ENCODE results near the gene KRTAP10-9.
"Not testable (repeated sequence)": the region's sequence is repeated elsewhere in the genome, so short reads cannot be mapped to it uniquely, and the experiment has no call there.

Gene KRTAP10-9

DNA sequence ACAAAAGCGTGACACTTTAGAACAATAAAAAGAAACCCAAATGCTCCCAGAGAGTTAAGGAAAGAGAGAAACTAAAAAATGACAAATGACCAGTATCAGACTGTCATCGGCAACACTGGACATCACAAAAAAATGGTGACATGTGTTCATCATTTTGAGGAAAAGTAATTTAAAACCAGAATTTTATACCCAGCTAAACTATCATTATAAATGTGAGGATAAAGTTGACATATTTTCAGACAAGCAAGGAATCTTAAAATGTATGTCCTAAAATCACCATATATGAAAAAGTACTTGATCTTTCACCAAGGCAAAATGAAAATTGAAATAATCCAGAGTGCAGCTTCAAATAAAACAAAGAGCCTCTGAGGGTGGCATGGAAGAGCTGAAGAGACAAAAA, 18.0 kb downstream of the KRTAP10-9 start:
- no peak for DNase-seq

DNA sequence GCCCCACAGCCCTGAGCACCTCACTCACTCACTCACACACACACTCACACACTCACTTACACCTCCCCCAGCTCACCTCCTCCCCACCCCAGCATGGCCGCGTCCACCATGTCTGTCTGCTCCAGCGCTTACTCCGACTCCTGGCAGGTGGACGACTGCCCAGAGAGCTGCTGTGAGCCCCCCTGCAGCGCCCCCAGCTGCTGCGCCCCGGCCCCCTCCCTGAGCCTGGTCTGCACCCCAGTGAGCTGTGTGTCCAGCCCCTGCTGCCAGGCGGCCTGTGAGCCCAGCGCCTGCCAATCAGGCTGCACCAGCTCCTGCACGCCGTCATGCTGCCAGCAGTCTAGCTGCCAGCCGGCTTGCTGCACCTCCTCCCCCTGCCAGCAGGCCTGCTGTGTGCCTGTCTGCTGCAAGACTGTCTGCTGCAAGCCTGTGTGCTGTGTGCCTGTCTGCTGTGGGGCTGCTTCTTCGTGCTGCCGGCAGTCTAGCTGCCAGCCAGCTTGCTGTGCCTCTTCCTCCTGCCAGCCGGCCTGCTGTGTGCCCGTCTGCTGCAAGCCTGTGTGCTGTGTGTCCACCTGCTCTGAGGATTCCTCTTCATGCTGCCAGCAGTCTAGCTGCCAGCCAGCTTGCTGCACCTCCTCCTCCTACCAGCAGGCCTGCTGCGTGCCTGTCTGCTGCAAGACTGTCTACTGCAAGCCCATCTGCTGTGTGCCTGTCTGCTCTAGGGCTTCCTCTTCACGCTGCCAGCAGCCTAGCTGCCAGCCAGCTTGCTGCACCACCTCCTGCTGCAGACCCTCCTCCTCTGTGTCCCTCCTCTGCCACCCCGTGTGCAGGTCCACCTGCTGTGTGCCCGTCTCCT, 19.7 kb downstream of the KRTAP10-9 start, which contains the start of gene KRTAP10-11:
Gene KRTAP10-11 (plus strand): TSS at position 49 of the 856 bp plus-strand sequence. CDS start 45 bp downstream, at position 94.
- DNase-seq: not testable (repeated sequence)

DNA sequence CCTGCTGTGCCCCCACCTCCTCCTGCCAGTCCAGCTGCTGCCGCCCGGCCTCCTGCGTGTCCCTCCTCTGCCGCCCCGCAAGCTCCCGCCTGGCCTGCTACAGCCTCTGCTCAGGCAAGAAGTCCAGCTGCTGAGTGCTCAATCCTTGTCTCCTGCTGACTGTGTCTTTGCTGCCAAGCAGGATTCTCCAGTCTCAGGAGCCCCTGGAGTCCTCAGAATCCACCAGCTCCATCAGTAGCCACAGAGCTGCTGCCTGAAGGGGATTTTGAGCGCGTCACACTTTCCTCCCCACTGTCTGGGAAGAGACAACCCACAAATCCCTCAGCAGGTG, 20.3 kb downstream of the KRTAP10-9 start:
- no peak for DNase-seq

DNA sequence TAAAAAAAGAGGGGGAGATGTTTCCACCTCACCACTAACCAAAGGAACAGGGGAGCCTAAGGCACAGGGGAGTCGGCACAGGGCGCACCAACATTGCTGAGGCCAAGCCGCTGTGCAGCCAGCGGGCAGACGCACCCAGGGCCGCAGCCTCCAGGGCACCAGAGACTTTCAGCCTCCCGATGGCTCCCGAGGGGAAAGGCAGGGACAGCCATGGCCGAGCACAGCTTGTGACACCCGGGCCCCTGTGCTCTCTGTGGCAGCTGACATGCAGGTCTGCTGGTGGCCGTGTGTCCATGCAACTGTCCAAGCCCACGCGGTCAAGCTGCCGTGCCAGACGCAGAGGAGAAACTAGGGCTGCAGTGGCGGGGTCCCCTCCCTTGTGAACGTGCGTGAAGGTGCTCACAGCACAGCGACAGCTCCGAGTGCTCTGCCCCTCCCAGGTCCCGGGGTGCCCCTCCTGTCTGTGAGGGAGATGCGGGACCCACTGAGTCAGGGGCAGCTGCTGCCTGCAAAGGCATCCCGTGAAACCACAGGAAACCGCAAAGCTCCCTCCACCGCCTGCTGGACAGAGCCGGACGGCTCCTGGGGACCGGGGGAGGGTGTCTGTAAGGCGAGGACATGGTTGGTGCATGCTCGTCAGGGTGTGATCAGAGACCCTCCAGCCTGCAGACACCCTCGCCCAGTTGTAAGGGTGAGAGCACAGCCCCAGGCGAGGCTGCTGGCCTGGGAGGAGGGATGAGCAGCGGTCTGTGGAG, 21.8 kb downstream of the KRTAP10-9 start:
- DNase-seq: no peak

DNA sequence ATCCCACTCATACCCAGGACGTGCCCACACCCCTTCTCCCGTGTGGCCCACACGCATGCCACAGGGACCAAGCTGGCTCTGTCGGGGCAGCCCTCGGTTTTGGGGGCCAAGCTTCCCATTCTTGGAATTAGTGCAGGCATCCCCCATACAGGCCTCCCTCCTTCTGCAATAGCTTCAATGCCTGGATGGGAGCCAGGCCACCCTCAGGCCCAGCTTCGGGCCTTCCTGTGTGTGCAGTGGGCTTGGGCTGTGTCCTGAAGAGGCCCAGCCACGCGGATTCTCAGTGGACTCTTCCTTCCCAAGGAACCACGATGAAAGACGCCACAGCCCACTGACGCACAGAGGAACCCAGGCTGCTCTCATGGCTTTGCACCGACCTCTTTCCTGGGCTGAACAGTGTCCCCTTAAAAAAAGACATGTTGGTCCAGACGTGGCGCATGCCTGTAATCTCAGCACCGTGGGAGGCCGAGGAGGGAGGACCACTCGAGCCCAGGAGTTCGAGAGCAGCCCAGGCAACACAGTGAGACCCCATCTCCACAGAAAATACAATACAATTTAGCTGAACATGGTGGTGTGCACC, 22.7 kb downstream of the KRTAP10-9 start:
- DNase-seq: no peak

DNA sequence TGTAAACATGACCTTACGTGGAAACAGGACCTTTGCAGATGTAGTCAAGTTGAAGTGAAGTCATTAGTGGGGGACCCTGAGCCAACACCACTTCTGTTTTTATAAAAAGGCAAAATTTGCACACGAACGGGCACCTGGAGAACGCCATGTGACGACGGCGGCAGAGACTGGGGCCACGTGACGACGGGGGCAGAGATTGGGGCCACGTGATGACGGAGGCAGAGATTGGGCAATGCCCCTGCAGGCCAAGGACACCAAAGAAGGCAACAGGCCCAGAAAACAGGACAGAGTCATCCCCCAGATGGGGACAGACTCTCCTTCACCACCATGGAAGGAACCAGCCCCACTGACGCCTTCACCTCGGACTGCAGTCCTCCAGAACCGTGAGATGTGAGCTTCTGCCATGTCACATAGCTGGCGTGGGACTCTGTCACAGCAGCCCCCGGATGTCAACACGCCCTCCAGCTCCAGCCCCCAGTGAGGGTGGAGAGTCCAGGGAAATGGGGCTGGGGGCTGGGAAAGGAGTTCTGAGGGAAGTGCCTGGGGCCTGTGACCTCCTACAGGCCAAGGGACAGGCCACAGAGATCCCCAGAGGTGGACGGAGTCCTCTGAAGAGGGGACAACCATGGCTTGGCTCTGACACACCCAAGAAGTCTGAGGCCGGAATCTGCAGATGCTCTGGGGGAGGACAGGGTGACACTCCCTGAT, 23.5 kb downstream of the KRTAP10-9 start:
- no peak for DNase-seq

DNA sequence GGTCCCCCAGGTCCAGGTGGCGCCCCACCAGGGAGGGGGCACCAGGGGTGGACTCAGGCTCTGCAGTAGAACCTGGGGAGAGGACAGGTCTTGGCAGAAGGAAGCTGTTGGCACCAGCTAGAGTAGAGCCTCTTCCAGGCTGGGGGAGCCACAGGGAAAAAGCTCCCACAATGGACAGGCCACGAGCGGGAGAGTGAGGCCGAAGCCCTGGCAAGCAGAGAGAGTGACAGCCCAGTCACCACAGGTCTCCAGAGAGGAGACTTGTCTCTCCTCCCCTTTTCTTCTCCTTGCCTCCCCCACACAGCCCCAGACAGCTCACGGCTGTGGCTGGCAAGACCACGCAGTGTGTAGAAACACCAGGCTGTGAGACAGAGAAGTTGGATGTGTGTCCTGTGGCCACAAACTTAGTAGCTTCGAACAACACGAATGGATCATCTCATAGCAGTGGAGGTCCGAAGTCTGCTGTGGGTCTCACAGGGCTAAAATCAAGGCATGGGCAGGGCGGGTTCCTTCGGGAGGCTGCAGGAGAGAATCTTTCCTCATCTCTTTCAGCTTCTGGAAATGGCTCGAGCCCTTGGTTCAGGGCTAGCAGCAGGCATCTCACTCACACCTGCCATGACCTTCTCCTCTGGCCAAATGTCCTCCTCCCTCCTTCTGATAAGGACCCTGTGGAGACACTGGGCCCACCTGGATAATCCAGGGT, 24.2 kb downstream of the KRTAP10-9 start:
- no peak for DNase-seq

DNA sequence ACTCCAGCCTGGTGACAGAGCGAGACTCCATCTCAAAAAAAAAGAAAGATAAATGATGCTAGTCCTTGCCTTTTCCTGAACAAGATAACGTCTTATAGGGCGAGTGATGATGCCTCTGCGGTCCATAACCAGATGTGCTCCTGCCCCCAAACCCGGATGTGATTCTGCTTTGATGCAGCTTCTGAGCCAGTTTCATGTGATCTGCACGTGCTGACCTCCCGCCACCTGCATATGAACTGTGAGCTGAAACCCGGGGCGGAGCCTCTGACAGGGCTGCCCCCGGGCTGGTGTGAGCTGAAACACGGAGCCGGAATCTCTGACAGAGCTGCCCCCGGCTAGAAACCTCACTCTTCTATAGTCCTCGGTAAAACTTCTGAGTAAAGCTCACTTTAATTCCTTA, 26.2 kb downstream of the KRTAP10-9 start:
- DNase-seq: no peak

DNA sequence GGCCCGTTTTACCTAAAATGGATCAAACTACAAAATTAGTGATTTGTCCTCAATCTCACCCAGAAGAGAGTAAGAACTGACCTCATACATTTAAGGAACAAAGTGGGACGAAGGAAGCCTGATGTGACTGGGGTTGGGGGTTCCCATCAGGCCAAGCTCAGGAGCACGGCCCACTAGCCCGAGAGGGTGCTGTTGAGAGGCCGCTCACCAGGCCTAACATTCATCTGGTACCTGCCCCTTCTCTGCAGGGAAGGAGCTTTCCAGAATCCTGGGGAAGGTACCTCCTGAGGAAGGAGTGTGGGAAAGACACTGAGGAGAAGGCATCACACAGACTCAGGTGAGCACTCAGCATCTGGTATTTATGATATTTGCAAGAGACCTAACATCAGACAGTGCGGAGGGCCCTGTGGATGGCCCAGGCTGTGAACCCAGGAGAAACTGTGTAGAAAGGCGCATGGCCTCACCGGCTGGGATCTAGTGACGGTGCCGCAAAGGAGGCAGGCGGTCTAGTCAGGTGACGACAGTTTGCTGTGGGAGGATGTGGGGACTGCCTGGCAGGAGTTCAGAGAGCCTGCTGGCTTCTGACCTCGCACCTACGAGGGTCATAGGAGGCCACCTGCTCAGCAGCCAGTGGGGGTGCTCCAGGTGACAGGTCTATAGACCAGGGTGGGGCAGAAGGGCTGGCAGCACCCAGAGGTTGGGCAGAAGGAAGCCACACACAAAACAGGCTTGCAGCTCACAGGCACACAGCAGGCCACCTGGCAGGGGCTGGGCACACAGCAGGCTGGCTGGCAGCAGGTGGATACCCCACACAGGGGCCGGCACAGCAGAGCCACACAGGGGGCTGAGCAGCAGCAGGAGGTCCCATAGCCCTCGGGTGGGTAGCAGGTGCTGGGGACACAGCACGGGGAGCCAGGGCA, 27.0 kb downstream of the KRTAP10-9 start:
- DNase-seq: peak; percentile 76 to 79

DNA sequence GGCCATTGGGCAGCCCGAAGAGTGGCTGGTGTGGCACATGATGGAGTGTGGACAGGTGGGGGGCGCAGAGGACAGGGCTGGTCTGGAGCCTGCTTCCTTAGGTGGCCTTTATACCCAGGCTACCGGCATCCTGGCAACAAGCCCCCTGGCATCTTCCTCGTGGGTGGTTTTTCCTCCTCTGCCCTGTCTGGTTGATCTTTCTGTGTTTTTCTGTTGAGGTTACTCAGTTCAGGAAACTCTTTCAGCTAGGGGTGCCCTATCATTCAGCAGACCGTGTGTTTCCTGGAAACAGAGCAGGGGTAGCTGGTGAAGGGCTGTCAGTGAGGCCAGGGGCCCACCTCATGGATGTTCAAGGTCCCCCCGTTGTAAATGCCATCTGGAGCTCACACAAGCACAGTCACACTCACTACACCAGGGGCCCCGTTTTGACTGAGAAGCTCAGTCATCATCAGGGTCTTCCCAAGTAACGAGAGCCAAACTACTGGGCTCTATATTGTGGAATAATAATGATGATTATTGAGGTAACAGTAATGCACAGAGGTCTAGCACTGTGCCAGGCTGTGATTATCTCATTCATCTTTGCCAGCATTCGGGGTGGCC, 27.8 kb downstream of the KRTAP10-9 start, which contains the start of gene KRTAP12-4:
Gene KRTAP12-4 (minus strand): TSS at position 84 of the 600 bp plus-strand sequence. CDS start 45 bp downstream, at position 39.
- DNase-seq: peak in 1 of 2 donors; percentile 20

DNA sequence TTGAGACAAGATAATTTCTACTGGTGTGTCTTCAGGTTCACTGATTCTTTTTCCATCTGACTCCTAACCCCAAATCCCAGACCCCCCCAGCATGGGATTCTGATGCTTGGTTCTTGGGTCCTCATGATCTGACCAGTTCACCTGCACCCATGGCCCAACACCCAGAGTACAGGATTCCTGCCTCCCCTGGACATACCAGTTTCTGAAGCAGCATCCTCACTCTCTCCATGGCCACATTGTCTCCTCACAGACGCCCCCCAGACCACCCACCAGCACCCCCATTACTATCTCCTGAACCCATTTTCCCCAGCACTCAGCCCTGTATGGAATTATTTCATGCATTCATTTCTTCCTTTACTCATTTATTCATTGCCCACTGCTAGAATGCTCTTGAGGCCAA, 30.0 kb downstream of the KRTAP10-9 start:
- no peak for DNase-seq

DNA sequence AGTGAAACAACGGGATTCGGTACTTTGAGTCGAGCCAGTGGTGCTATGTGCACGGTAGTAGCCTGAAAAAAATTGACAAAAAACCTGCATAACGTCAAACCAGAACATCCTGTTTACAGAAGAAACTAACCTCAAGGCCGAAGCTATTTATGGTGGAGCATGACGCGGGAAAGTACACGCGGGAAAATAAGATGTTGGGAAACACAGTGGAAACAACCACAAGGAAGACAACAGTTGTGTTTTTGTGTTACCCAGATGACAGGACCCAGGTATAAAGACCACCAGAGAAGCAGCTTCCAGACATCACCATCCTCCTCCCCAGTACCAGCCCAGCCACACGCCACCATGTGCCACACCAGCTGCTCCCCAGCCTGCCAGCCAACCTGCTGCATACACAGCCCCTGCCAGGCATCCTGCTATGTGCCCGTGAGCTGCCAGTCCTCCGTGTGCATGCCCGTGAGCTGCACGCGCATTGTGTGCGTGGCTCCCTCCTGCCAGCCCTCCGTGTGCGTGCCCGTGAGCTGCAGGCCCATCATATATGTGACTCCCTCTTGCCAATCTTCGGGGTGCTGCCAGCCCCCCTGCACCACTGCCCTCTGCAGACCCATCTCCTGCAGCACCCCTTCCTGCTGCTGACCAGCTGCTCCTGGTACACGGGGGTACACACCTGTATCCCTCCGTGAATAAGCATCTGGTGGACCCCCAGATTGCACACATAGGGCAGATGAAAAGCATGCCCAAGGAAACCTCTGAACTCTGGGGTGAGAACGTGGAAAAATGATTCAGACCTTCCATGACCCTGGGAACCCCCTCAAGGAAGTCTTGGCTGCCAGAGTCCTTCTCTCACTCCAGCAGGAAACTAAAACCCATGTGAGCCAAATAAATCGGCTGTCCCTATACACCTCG, 31.0 kb downstream of the KRTAP10-9 start, which contains the start of gene KRTAP12-3:
Gene KRTAP12-3 (plus strand): TSS at position 298 of the 906 bp plus-strand sequence. CDS start 48 bp downstream, at position 346.
- DNase-seq: peak; percentile 68 to 84

DNA sequence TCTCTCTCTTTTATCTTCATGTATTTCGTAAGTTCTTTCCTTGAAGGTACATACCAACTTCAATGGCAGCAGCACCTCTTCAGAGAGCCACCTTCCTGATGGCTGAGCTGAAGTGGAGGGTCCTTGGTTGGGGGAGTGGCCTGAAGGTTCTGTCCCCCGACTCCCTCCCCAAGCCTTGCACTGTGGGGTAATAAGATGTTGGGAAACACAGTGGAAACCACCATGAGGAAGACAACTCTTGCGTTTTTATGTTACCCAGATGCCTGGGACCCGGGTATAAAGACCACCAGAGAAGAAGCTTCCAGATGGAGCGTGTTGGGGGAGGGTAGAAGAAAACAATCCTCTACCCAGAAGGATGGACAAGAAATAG, 31.6 kb downstream of the KRTAP10-9 start:
- no peak for DNase-seq

DNA sequence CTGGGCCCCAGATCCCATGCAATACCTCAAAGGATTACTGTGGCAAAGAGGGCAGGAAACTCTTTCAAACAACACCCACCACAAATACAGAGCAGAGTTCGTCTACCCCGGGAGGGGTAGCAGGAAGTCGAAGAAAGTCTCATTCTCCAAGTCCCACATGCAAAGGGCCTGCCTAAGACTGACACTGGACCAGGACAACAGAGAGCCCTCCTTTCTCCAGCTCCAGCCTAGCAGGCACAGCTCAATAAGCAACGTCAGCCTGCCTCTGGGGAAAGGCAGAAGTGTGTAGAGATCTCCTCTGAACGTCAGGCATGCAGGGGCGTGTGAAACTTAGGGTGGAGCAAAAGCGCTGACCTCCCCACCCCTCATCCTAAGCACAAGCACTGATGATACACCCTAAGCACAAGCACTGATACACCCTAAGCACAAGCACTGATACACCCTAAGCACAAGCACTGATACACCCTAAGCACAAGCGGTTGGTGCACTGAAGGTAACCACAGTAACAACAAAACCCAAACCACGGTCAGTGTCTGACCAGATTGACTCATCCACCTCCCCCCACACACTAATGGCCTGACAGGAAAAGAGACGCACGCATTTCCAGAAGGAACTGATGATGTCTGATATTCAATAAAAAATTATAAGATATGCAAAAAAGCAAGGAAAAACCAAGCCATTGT, 32.2 kb downstream of the KRTAP10-9 start:
- peak in 1 of 2 donors; percentile 46 for DNase-seq

DNA sequence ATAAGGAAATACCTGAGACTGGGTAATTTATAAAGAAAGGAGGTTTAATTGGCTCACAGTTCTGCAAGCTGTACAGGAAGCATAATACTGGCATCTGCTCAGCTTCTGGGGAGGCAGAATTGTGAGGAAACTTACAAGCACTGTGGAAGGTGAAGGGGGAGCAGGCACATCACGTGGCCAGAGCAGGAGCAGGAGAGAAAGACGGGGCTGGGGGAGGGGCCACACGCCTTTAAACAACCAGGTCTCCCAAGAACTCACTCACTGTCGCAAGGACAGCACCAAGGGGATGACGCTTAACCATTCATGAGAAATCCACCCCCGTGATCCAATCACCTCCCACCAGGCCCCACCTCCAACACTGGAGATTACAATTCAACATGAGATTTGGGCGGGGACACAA, 34.7 kb downstream of the KRTAP10-9 start:
- DNase-seq: not testable (repeated sequence)

DNA sequence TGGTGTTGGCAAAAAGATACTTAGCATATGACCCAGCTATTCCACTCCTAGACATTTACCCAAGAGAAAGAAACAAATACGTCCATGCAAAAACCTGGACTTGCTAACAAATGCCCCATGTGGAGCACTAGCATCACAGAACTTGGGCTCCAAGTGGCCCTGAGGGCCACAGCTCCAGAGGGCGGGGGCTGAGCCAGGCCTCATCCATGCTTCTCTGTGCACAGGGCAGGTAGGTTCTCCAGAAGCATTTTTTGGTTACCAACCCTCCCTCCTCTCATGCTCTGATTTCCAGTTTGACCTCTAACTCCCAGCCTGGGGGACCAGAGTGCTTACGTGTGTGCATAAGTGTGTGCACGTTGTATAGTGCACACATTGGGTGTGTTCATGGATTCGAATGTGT, 37.8 kb downstream of the KRTAP10-9 start:
- DNase-seq: no peak

DNA sequence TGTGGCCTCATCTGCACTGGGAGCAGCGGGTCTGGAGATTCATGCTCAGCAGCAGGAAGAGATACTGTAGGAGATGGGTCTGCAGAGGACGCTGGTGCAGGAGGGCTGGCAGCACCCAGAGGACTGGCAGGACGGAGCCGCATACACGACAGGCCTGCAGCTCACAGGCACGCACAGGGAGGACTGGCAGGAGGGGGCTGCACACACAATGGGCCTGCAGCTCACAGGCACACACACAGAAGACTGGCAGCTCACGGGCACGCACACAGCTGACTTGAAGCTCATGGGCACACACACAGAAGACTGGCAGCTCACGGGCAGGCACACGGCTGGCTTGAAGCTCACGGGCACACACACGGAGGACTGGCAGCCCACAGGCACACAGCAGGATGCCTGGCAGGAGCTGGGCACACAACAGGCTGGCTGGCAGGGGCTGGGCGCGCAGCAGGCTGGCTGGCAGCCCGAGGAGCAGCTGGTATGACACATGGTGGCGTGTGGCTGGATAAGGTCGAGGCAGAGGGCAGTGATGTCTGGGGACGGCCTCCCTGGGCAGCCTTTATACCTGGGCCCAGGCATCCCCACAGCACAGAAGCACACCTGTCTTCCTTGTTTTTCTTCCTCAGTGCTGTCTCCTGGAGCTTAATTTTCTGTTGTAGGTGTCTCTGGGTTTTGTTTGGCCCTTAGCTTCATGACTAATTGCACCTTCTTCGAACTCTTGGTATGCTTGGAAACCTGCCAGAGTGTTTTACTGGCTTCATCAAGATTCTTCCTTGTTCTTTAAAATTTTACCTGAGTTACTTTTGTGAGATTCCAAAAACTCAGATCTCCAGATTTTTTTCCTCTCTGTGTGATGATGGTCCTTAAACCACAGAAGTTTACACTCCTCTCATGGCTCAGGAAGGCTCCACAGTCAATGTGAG, 39.8 kb downstream of the KRTAP10-9 start, which contains the start of gene KRTAP12-2:
Gene KRTAP12-2 (minus strand): TSS at position 527 of the 920 bp plus-strand sequence. CDS start 41 bp downstream, at position 486.
- DNase-seq: no peak
